Loucy (cell line): ENCODE data around the gene SLC12A5.

Source experiments
- EZH2phosphoT487 ChIP-seq: fragments of 200-600 bp; IDR thresholded peaks from 2 replicates; pipeline ENCODE4 v1.6.1; 2018; ENCODE audit warnings: antibody characterized with exemption, mild to moderate bottlenecking, moderate library complexity, borderline replicate concordance
- TF ChIP-seq, protein P1 (sequence below): fragments of 200-600 bp; sonication (generic); conservative IDR thresholded peaks from 2 replicates; pipeline ENCODE4 v1.5.1; 2014; ENCODE audit warnings: mild to moderate bottlenecking, antibody characterized with exemption, low read length

DNA sequence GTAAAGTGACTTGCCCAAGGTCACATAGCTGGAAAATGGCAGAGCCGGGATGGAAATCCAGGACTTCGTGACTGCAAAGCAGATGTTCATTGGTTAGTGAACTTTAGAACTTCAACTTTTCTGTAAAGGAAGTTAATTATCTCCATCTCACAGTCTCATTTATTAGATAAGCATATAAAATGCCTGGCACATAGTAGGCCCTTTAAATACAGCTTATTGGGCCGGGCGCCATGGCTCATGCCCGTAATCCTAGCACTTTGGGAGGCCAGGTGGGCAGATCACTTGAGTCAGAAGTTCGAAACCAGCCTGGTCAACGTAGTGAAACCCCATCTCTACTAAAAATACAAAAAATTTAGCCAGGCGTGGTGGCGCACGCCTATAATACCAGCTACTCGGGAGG, 22.1 kb upstream of the SLC12A5 start:
- TF ChIP-seq, protein P1, sequence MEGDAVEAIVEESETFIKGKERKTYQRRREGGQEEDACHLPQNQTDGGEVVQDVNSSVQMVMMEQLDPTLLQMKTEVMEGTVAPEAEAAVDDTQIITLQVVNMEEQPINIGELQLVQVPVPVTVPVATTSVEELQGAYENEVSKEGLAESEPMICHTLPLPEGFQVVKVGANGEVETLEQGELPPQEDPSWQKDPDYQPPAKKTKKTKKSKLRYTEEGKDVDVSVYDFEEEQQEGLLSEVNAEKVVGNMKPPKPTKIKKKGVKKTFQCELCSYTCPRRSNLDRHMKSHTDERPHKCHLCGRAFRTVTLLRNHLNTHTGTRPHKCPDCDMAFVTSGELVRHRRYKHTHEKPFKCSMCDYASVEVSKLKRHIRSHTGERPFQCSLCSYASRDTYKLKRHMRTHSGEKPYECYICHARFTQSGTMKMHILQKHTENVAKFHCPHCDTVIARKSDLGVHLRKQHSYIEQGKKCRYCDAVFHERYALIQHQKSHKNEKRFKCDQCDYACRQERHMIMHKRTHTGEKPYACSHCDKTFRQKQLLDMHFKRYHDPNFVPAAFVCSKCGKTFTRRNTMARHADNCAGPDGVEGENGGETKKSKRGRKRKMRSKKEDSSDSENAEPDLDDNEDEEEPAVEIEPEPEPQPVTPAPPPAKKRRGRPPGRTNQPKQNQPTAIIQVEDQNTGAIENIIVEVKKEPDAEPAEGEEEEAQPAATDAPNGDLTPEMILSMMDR: no peak
- TF ChIP-seq EZH2phosphoT487: no peak
